ENCODE measurements around the gene EMD. TPM values are rescaled to one million over a fixed set of nuclear protein-coding genes. Genes with fewer than 3 reads are reported as not detected.

The EMD gene
- total and polyA plus RNA-seq, 2 donors (not counting 1 experiment from before 2014, with no cell fraction given), result 26.4 to 72.1 TPM

DNA sequence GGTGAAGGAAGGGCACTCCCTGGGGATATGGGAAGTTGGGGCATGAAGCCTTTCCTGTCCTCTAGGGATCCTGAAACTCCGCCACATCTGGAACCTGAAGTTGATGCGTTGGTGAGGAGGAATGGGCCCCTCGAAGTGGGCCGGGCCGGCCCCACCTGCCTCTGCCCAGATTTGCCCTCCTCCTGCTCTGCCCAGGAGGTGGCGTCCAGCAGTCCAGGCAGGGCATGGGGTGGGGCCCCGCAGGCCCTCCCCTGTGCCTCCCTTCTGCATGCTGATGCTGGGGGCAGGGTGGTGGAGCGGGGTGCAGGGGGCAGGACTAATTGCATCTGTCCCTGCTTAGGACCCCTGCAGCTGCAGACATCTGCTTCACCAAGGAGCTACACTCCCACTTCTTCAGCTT is 34.0 kb downstream of the EMD start:
- no peaks in the 10 kb centered on the region for H3K9me3 ChIP-seq (ENCODE audit: control insufficient read depth, insufficient read depth, low read depth, low read length)
- no peak overlapping the region for H3K4me2 ChIP-seq (ENCODE audit: extremely low read depth, insufficient read depth, low read length)

DNA sequence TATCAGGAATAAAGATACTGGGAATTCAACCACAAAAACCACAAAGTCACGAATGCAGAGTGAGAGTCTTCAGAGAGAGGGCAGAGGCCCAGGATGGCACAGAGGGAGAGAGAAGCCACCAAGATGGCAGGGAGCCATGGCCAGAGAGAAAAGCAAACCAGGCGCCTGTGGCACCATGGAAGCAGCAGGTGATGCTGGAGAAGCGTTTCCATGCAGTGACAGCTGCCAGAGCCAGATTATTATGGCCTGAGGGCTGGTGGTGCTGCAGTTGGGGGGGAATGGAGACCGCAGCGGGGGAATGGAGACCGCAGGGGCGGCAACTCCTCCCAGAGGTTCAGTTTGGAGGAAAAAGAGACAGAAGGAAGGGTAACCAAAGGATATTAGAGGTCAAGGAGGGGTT is 38.1 kb downstream of the EMD start:
- no peak overlapping the region for H3K27ac ChIP-seq (ENCODE audit: insufficient read depth, low read length)
- no peaks in the 10 kb centered on the region for H3K27me3 ChIP-seq (ENCODE audit: control insufficient read depth, insufficient read depth, low read length)
- peaks cover 2% of the 10 kb centered on the region for H3K36me3 ChIP-seq (ENCODE audit: control insufficient read depth, insufficient read depth, low read length)
- no peaks in the 10 kb centered on the region for H3K79me2 ChIP-seq (ENCODE audit: control insufficient read depth, insufficient read depth, low read length)
- TF ChIP-seq, protein P1, sequence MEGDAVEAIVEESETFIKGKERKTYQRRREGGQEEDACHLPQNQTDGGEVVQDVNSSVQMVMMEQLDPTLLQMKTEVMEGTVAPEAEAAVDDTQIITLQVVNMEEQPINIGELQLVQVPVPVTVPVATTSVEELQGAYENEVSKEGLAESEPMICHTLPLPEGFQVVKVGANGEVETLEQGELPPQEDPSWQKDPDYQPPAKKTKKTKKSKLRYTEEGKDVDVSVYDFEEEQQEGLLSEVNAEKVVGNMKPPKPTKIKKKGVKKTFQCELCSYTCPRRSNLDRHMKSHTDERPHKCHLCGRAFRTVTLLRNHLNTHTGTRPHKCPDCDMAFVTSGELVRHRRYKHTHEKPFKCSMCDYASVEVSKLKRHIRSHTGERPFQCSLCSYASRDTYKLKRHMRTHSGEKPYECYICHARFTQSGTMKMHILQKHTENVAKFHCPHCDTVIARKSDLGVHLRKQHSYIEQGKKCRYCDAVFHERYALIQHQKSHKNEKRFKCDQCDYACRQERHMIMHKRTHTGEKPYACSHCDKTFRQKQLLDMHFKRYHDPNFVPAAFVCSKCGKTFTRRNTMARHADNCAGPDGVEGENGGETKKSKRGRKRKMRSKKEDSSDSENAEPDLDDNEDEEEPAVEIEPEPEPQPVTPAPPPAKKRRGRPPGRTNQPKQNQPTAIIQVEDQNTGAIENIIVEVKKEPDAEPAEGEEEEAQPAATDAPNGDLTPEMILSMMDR (conservative IDR thresholded peaks at IDR 0.05 in 1 of 2, IDR thresholded peaks at IDR 0.05 in 1 of 2; ENCODE audit: low read depth in 1 of 2, low read length in 2 of 2), result no peak
- no peak for TF ChIP-seq EZH2 (IDR thresholded peaks at IDR 0.05; ENCODE audit: low read length, missing control alignments)
- peaks cover 2% of the 10 kb centered on the region for H3K4me1 ChIP-seq (ENCODE audit: control insufficient read depth, extremely low read depth, insufficient read depth, low read length)
- H3K9me3 ChIP-seq (ENCODE audit: control insufficient read depth, insufficient read depth, low read depth, low read length), result no peaks in the 10 kb centered on the region
- no peak overlapping the region for H3K4me2 ChIP-seq (ENCODE audit: extremely low read depth, insufficient read depth, low read length)
- no peaks in the 10 kb centered on the region for H4K20me1 ChIP-seq (ENCODE audit: control insufficient read depth, extremely low read depth, insufficient read depth, low read length)
- H3K4me3 ChIP-seq (replicated peaks in 1 of 4; ENCODE audit: control extremely low read depth in 1 of 4, insufficient read depth in 1 of 4, low read depth in 3 of 4, low read length in 4 of 4), result no peak overlapping the region
- H3K9ac ChIP-seq (ENCODE audit: insufficient read depth, low read length), result no peak overlapping the region
- H2AFZ ChIP-seq (ENCODE audit: low read length), result no peak overlapping the region
- no peak for DNase-seq (ENCODE audit: low read depth in 2 of 2)

More for the DNA sequence above, 34.0 kb downstream of the EMD start:
- no peak for TF ChIP-seq EZH2 (IDR thresholded peaks at IDR 0.05; ENCODE audit: low read length, missing control alignments)
- TF ChIP-seq, protein P1 (conservative IDR thresholded peaks at IDR 0.05 in 1 of 2, IDR thresholded peaks at IDR 0.05 in 1 of 2; ENCODE audit: low read depth in 1 of 2, low read length in 2 of 2), result no peak
- H3K4me3 ChIP-seq (replicated peaks in 1 of 4; ENCODE audit: control extremely low read depth in 1 of 4, insufficient read depth in 1 of 4, low read depth in 3 of 4, low read length in 4 of 4), result no peak overlapping the region
- H3K27ac ChIP-seq (ENCODE audit: insufficient read depth, low read length), result no peak overlapping the region
- DNase-seq (ENCODE audit: low read depth in 2 of 2), result no peak
- H2AFZ ChIP-seq (ENCODE audit: low read length), result no peak overlapping the region
- no peak overlapping the region for H3K9ac ChIP-seq (ENCODE audit: insufficient read depth, low read length)
- no peaks in the 10 kb centered on the region for H3K27me3 ChIP-seq (ENCODE audit: control insufficient read depth, insufficient read depth, low read length)
- H4K20me1 ChIP-seq (ENCODE audit: control insufficient read depth, extremely low read depth, insufficient read depth, low read length), result no peaks in the 10 kb centered on the region
- H3K79me2 ChIP-seq (ENCODE audit: control insufficient read depth, insufficient read depth, low read length), result no peaks in the 10 kb centered on the region
- H3K36me3 ChIP-seq (ENCODE audit: control insufficient read depth, insufficient read depth, low read length), result no peaks in the 10 kb centered on the region
- peaks cover 2% of the 10 kb centered on the region for H3K4me1 ChIP-seq (ENCODE audit: control insufficient read depth, extremely low read depth, insufficient read depth, low read length)

GRCh38 chrX:154419189-154419588 is 40.1 kb downstream of the EMD start:
- Histone ChIP-seq H3K4me3 (replicated peaks in 1 of 4; ENCODE audit: control extremely low read depth in 1 of 4, insufficient read depth in 1 of 4, low read depth in 3 of 4, low read length in 4 of 4) (no peak overlapping the region), H3K79me2 (ENCODE audit: control insufficient read depth, insufficient read depth, low read length) (no peaks in the 10 kb centered on the region), H3K27me3 (ENCODE audit: control insufficient read depth, insufficient read depth, low read length) (no peaks in the 10 kb centered on the region), H3K4me1 (ENCODE audit: control insufficient read depth, extremely low read depth, insufficient read depth, low read length) (no peaks in the 10 kb centered on the region), H2AFZ (ENCODE audit: low read length) (no peak overlapping the region), H4K20me1 (ENCODE audit: control insufficient read depth, extremely low read depth, insufficient read depth, low read length) (no peaks in the 10 kb centered on the region), H3K9me3 (ENCODE audit: control insufficient read depth, insufficient read depth, low read depth, low read length) (no peaks in the 10 kb centered on the region), H3K36me3 (ENCODE audit: control insufficient read depth, insufficient read depth, low read length) (peaks cover 2% of the 10 kb centered on the region), H3K9ac (ENCODE audit: insufficient read depth, low read length) (no peak overlapping the region), H3K4me2 (ENCODE audit: extremely low read depth, insufficient read depth, low read length) (no peak overlapping the region), H3K27ac (ENCODE audit: insufficient read depth, low read length) (no peak overlapping the region)
- no peak for DNase-seq (ENCODE audit: low read depth in 2 of 2)
- TF ChIP-seq, protein P1 (conservative IDR thresholded peaks at IDR 0.05 in 1 of 2, IDR thresholded peaks at IDR 0.05 in 1 of 2; ENCODE audit: low read depth in 1 of 2, low read length in 2 of 2), result no peak
- no peak for TF ChIP-seq EZH2 (IDR thresholded peaks at IDR 0.05; ENCODE audit: low read length, missing control alignments)

All from fibroblast of lung (primary cell).